ENCODE data around the gene TSKU. TPM values are rescaled to one million over a fixed set of nuclear protein-coding genes. Genes with fewer than 3 reads are reported as not detected.

The TSKU gene
- total RNA-seq, 2 experiments from 2014 or later = 1.5 to 1.8 TPM

DNA sequence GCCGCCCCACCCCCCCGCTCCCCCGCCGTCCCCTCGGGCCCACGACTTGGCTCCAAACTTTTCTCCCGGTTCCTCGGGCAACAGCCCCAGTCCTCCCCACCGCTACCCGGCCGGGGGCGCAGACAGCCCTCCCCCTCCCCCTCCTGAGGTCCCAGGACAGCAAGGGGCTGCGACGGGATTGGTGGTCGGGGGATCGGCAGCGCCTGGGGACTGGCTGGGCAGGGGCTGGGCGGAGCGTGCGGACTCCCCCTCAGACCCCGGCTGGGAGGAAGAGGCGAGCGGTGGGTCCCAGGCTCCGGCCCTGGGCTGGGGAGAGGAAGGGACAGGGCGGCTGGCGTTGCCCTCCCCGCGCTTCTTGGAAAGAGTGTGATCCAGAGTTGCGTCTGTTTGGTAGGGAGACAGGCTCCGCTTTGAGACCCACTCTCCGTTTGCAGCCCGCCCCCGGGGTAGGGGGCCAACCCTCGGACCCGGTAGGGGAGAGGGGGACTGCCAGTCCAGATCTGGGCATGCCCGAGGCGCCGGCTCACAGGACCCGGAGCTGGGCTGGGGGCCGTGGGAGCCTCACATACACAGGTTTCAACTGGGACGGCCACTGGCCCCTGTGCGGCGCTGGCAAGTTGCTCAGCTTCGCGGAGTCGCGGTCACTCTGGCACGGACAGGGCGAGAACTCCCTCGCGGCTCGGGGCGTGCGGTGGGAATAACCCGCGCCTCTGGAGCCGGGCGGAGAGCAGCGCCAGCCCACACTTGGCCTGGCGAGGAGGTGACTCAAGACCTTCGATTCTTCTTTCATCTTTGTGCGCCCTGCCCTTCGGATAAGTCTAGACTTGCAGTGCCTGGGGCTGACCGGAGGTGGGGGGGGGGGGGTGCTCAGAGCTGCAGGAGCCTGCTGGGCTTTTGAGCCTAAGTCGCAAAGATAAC is 999 bp downstream of the TSKU start:
- POLR2A ChIA-PET = interaction anchor here (0.6 kb wide), 1 partner anchor 834 kb away, joined by 3 read pairs; no protein-coding TSS in a partner anchor

DNA sequence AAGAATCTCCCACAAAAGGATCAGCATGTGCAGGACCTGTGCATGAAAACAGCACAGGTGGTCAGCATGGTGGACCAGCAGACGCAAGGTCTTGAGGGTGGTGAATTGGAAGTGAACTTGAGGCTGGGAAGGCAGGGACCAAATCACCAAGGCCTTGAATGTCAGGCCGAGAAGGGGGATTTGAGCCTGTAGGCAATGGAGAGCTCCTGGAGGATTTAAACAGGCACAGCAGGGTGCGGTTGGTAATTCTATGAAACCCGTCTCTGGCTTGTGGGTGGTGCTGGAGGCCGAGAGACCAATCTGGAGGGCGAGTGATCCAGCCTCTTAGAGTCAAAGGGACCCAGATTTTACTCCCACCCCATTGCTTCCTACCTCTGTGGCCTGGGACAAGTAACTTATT is 2.4 kb downstream of the TSKU start:
- no peaks in the 10 kb centered on the region for H4K20me1 ChIP-seq (ENCODE audit: insufficient read depth, low read length)
- no peaks in the 10 kb centered on the region for H3K9me2 ChIP-seq (ENCODE audit: insufficient read depth, low read length)
- no TSS peak for BruUV-seq (replicated peaks)
- TF ChIP-seq, protein P1, sequence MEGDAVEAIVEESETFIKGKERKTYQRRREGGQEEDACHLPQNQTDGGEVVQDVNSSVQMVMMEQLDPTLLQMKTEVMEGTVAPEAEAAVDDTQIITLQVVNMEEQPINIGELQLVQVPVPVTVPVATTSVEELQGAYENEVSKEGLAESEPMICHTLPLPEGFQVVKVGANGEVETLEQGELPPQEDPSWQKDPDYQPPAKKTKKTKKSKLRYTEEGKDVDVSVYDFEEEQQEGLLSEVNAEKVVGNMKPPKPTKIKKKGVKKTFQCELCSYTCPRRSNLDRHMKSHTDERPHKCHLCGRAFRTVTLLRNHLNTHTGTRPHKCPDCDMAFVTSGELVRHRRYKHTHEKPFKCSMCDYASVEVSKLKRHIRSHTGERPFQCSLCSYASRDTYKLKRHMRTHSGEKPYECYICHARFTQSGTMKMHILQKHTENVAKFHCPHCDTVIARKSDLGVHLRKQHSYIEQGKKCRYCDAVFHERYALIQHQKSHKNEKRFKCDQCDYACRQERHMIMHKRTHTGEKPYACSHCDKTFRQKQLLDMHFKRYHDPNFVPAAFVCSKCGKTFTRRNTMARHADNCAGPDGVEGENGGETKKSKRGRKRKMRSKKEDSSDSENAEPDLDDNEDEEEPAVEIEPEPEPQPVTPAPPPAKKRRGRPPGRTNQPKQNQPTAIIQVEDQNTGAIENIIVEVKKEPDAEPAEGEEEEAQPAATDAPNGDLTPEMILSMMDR (conservative IDR thresholded peaks at IDR 0.05; ENCODE audit: low read length) = no peak
- no peak for TF ChIP-seq EZH2phosphoT487 (IDR thresholded peaks at IDR 0.05; ENCODE audit: borderline replicate concordance, low read depth, low read length)
- no peaks in the 10 kb centered on the region for H3K4me1 ChIP-seq (ENCODE audit: insufficient read depth, low read length, poor library complexity, severe bottlenecking)
- ChIA-PET POLR2A (no interaction called here), CTCF (ENCODE audit: unreplicated experiment) (no interaction called here)
- H3K4me2 ChIP-seq (ENCODE audit: low read length) = no peak overlapping the region
- no peaks in the 10 kb centered on the region for H3K79me2 ChIP-seq (ENCODE audit: insufficient read depth, low read depth, low read length)
- no peak overlapping the region for H3K27ac ChIP-seq (ENCODE audit: low read depth, low read length, poor library complexity, severe bottlenecking)
- DNase-seq (ENCODE audit: low spot score) = no peak
- H3K9me3 ChIP-seq (ENCODE audit: low read length) = no peaks in the 10 kb centered on the region
- intact Hi-C loops (cut with micrococcal nuclease; ENCODE audit: unreplicated experiment) = no loop called here
- H3K36me3 ChIP-seq (ENCODE audit: insufficient read depth, low read length) = no peaks in the 10 kb centered on the region
- H3K4me3 ChIP-seq (ENCODE audit: low read depth, low read length, poor library complexity, severe bottlenecking) = no peak overlapping the region
- no peak overlapping the region for H2AFZ ChIP-seq (ENCODE audit: low read length)

More for the DNA sequence above, 999 bp downstream of the TSKU start:
- H3K27ac ChIP-seq (ENCODE audit: low read depth, low read length, poor library complexity, severe bottlenecking) = no peak overlapping the region
- no peaks in the 10 kb centered on the region for H3K4me1 ChIP-seq (ENCODE audit: insufficient read depth, low read length, poor library complexity, severe bottlenecking)
- H3K9me2 ChIP-seq (ENCODE audit: insufficient read depth, low read length) = no peaks in the 10 kb centered on the region
- CTCF ChIA-PET (ENCODE audit: unreplicated experiment) = no interaction called here
- intact Hi-C loops (cut with micrococcal nuclease; ENCODE audit: unreplicated experiment) = no loop called here
- no peak overlapping the region for H2AFZ ChIP-seq (ENCODE audit: low read length)
- H4K20me1 ChIP-seq (ENCODE audit: insufficient read depth, low read length) = no peaks in the 10 kb centered on the region
- peak overlapping the region; percentile 71 for H3K4me3 ChIP-seq (ENCODE audit: low read depth, low read length, poor library complexity, severe bottlenecking)
- no TSS peak for BruUV-seq (replicated peaks)
- no peaks in the 10 kb centered on the region for H3K79me2 ChIP-seq (ENCODE audit: insufficient read depth, low read depth, low read length)
- no peak for DNase-seq (ENCODE audit: low spot score)
- no peaks in the 10 kb centered on the region for H3K9me3 ChIP-seq (ENCODE audit: low read length)
- no peak for TF ChIP-seq EZH2phosphoT487 (IDR thresholded peaks at IDR 0.05; ENCODE audit: borderline replicate concordance, low read depth, low read length)
- TF ChIP-seq, protein P1 (conservative IDR thresholded peaks at IDR 0.05; ENCODE audit: low read length) = no peak
- H3K36me3 ChIP-seq (ENCODE audit: insufficient read depth, low read length) = no peaks in the 10 kb centered on the region
- peak overlapping the region; percentile 53 for H3K4me2 ChIP-seq (ENCODE audit: low read length)

DNA sequence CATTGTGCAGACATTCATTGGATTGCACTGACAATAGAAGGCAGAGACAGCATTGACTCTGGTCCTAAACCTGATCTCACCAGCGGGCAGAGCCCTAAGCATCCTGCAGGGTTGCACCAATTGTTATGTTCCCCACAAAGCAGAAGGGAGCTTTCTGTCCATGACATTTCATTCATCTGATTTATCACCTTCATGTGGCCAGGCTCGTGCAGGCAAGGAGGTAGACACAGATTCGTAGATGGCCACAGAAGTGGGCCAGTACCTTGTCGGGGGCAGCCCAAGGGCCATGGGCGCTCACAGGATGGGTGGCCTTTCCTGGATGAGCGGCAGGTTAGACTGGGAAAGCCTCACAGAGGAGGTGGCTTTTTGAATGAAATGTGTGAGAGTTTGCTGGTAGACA is 2.9 kb downstream of the TSKU start:
- Histone ChIP-seq H3K36me3 (ENCODE audit: insufficient read depth, low read length) (no peaks in the 10 kb centered on the region), H3K4me1 (ENCODE audit: insufficient read depth, low read length, poor library complexity, severe bottlenecking) (no peaks in the 10 kb centered on the region), H4K20me1 (ENCODE audit: insufficient read depth, low read length) (no peaks in the 10 kb centered on the region), H3K4me3 (ENCODE audit: low read depth, low read length, poor library complexity, severe bottlenecking) (no peak overlapping the region), H3K79me2 (ENCODE audit: insufficient read depth, low read depth, low read length) (no peaks in the 10 kb centered on the region), H3K9me3 (ENCODE audit: low read length) (no peaks in the 10 kb centered on the region), H3K9me2 (ENCODE audit: insufficient read depth, low read length) (no peaks in the 10 kb centered on the region), H3K27ac (ENCODE audit: low read depth, low read length, poor library complexity, severe bottlenecking) (no peak overlapping the region), H2AFZ (ENCODE audit: low read length) (no peak overlapping the region), H3K4me2 (ENCODE audit: low read length) (no peak overlapping the region)
- POLR2A ChIA-PET = interaction anchor here (0.6 kb wide), 1 partner anchor 39 kb away, joined by 3 read pairs; no protein-coding TSS in a partner anchor
- intact Hi-C loops (cut with micrococcal nuclease; ENCODE audit: unreplicated experiment) = no loop called here
- TF ChIP-seq EZH2phosphoT487 (IDR thresholded peaks at IDR 0.05; ENCODE audit: borderline replicate concordance, low read depth, low read length) = no peak
- TF ChIP-seq, protein P1 (conservative IDR thresholded peaks at IDR 0.05; ENCODE audit: low read length) = no peak
- no peak for DNase-seq (ENCODE audit: low spot score)
- no TSS peak for BruUV-seq (replicated peaks)
- CTCF ChIA-PET (ENCODE audit: unreplicated experiment) = no interaction called here

All from OCI-LY7 (cell line).